VCaP (cell line): ENCODE measurements around the gene KCNMB2.

Source experiments
- H3K27ac ChIP-seq: fragments of 450-650 bp; 2 replicates; pipeline ENCODE4 v1.5.1; 2017
- CTCF ChIP-seq: fragments of 450-650 bp; conservative IDR thresholded peaks from 2 replicates; pipeline ENCODE4 v1.5.1; 2017; ENCODE audit warnings: mild to moderate bottlenecking, moderate library complexity

Gene KCNMB2

GRCh38 chr3:178498871-178499270 lies 37.4 kb upstream of the KCNMB2 start:
- no peak overlapping the region for H3K27ac ChIP-seq
- no peak for TF ChIP-seq CTCF

- no peak for TF ChIP-seq CTCF
- H3K27ac ChIP-seq = no peak overlapping the region
Observed at GRCh38 chr3:178500631-178501030, 35.6 kb upstream of the KCNMB2 start.

GRCh38 chr3:178504128-178504527 lies 32.1 kb upstream of the KCNMB2 start:
- no peak for TF ChIP-seq CTCF

GRCh38 chr3:178505832-178506231 lies 30.4 kb upstream of the KCNMB2 start:
- H3K27ac ChIP-seq = no peak overlapping the region
- no peak for TF ChIP-seq CTCF

More at GRCh38 chr3:178504128-178504527, 32.1 kb upstream of the KCNMB2 start:
- peak overlapping the region; percentile 2; the same call in 1 of the 2 replicates for H3K27ac ChIP-seq

GRCh38 chr3:178507507-178508442 lies 28.5 kb upstream of the KCNMB2 start:
- TF ChIP-seq CTCF = no peak
- no peak overlapping the region for H3K27ac ChIP-seq

- no peak overlapping the region for H3K27ac ChIP-seq
- TF ChIP-seq CTCF = no peak
Observed at GRCh38 chr3:178508443-178508825, 27.8 kb upstream of the KCNMB2 start.

- H3K27ac ChIP-seq = peak overlapping the region; percentile 52
- no peak for TF ChIP-seq CTCF
Observed at GRCh38 chr3:178510496-178510895, 25.7 kb upstream of the KCNMB2 start.
